ENCODE results near the gene FBXL17. TPM values are rescaled to one million over a fixed set of nuclear protein-coding genes. Genes with fewer than 3 reads are reported as not detected.

The FBXL17 gene
- total and polyA plus RNA-seq, 2 of the 13 experiments (the other 11 are each of a cell fraction or from before 2014, with no cell fraction given): 3.0 to 7.9 TPM

GRCh38 chr5:108360280-108360679 is 21.6 kb downstream of the FBXL17 start:
- no peak overlapping the region for H3K9ac ChIP-seq (ENCODE audit: insufficient read depth, low read depth, low read length)
- intact Hi-C loops (cut with micrococcal nuclease; ENCODE audit: unreplicated experiment): no loop called here
- FAIRE-seq: no peak
- ChIA-PET CTCF (ENCODE audit: low intra/inter-chr PET ratio, low total read pairs) (no interaction called here), POLR2A (interaction anchor here (1.2 kb wide), 1 partner anchor 22 kb away, joined by 3 read pairs; the partner anchor contains the start of gene FBXL17)
- H3K4me3 ChIP-seq (replicated peaks in 1 of 3; ENCODE audit: insufficient read depth in 1 of 3, low read depth in 2 of 3, low read length in 3 of 3): no peak overlapping the region
- no peaks in the 10 kb centered on the region for H4K20me1 ChIP-seq (ENCODE audit: insufficient read depth, low read length)
- no peak for TF ChIP-seq ZFP1 (CRISPR knock-in tag; IDR thresholded peaks at IDR 0.05)
- TF ChIP-seq ZBTB14 (CRISPR knock-in tag; IDR thresholded peaks at IDR 0.05): no peak
- no peak for TF ChIP-seq MIER3 (CRISPR knock-in tag; IDR thresholded peaks at IDR 0.05; ENCODE audit: borderline replicate concordance)
- TF ChIP-seq PPARG (CRISPR knock-in tag; conservative IDR thresholded peaks at IDR 0.05): no peak
- no peak for TF ChIP-seq ZSCAN20 (CRISPR knock-in tag; IDR thresholded peaks at IDR 0.05; ENCODE audit: borderline replicate concordance)
- no peak for TF ChIP-seq ZNF563 (CRISPR knock-in tag; IDR thresholded peaks at IDR 0.05)
- no peak for TF ChIP-seq RARG (CRISPR knock-in tag; IDR thresholded peaks at IDR 0.05; ENCODE audit: low read depth)
- TF ChIP-seq GABPB1 (CRISPR knock-in tag; IDR thresholded peaks at IDR 0.05): no peak
- no peak for TF ChIP-seq ARHGAP35 (CRISPR knock-in tag; IDR thresholded peaks at IDR 0.05; ENCODE audit: borderline replicate concordance)
- TF ChIP-seq ZNF124 (CRISPR knock-in tag; IDR thresholded peaks at IDR 0.05): no peak
- no peak for TF ChIP-seq ZNF451 (CRISPR knock-in tag; IDR thresholded peaks at IDR 0.05)
- no peak for TF ChIP-seq LCORL (IDR thresholded peaks at IDR 0.05)
- no peak for TF ChIP-seq LCORL (CRISPR knock-in tag; IDR thresholded peaks at IDR 0.05)
- no peak for TF ChIP-seq SMARCC2 (IDR thresholded peaks at IDR 0.05)
- TF ChIP-seq ZFX (CRISPR knock-in tag; IDR thresholded peaks at IDR 0.05; ENCODE audit: low read depth): no peak
- TF ChIP-seq SNAPC5 (CRISPR knock-in tag; IDR thresholded peaks at IDR 0.05; ENCODE audit: borderline replicate concordance): no peak
- TF ChIP-seq HCFC1 (IDR thresholded peaks at IDR 0.05; ENCODE audit: low read depth, low read length): no peak
- TF ChIP-seq CEBPB (IDR thresholded peaks at IDR 0.05; ENCODE audit: borderline replicate concordance, low read depth, low read length): no peak
- H3K36me3 ChIP-seq (replicated peaks in 1 of 2; ENCODE audit: control insufficient read depth in 1 of 2, insufficient read depth in 2 of 2, low read length in 2 of 2): peaks cover 0 to 3% of the 10 kb centered on the region in 2 experiments; a peak in 2 of 5 replicates
- in situ Hi-C loops (cut with HindIII; ENCODE audit: extremely low pct_ligation_motif_present, low pct_unique_long_range_greater_than_20kb): no loop called here
- no peaks in the 10 kb centered on the region for H3K4me1 ChIP-seq (ENCODE audit: insufficient read depth, low read length)
- H2AFZ ChIP-seq (ENCODE audit: low read length): no peak overlapping the region
- H3K27ac ChIP-seq (ENCODE audit: extremely low read length, insufficient read depth, low read length): no peak overlapping the region
- no peak overlapping the region for H3K4me2 ChIP-seq (ENCODE audit: low read depth, low read length)
- no TSS peak for BruUV-seq (replicated peaks)
- no peaks in the 10 kb centered on the region for H3K9me3 ChIP-seq (ENCODE audit: low read length)
- no peaks in the 10 kb centered on the region for H3K27me3 ChIP-seq (ENCODE audit: control insufficient read depth in 1 of 2, insufficient read depth in 2 of 2, low read length in 2 of 2)
- WGBS (ENCODE audit: low lambda C conversion rate): 97% methylated on average over 4 of the region's 4 CpGs
- no peak for ATAC-seq
- no peaks in the 10 kb centered on the region for H3K79me2 ChIP-seq (ENCODE audit: insufficient read depth, low read length)
- no peak for DNase-seq (ENCODE audit: low spot score)
